Tibial nerve (tissue), 3 donors: ENCODE measurements around the gene ZBTB8OS.

Experiments
- POLR2A ChIP-seq, 2 donors: fragments of 450-650 bp; IDR thresholded peaks; one replicate each; pipeline ENCODE4 v1.6.1; 2017; ENCODE audit warnings: antibody characterized with exemption in 2 of 2, mild to moderate bottlenecking in 2 of 2, moderate library complexity in 2 of 2
- TF ChIP-seq, protein P1 (sequence below), 5 experiments: fragments of 200-600 bp in 3 of 5; fragments of 450-650 bp in 2 of 5; sonication (generic) in 3 of 5; IDR thresholded peaks; one replicate each; pipeline ENCODE4 v1.5.1; 2016 to 2019; ENCODE audit warnings: antibody characterized with exemption in 5 of 5, mild to moderate bottlenecking in 3 of 5, moderate library complexity in 2 of 5

DNA sequence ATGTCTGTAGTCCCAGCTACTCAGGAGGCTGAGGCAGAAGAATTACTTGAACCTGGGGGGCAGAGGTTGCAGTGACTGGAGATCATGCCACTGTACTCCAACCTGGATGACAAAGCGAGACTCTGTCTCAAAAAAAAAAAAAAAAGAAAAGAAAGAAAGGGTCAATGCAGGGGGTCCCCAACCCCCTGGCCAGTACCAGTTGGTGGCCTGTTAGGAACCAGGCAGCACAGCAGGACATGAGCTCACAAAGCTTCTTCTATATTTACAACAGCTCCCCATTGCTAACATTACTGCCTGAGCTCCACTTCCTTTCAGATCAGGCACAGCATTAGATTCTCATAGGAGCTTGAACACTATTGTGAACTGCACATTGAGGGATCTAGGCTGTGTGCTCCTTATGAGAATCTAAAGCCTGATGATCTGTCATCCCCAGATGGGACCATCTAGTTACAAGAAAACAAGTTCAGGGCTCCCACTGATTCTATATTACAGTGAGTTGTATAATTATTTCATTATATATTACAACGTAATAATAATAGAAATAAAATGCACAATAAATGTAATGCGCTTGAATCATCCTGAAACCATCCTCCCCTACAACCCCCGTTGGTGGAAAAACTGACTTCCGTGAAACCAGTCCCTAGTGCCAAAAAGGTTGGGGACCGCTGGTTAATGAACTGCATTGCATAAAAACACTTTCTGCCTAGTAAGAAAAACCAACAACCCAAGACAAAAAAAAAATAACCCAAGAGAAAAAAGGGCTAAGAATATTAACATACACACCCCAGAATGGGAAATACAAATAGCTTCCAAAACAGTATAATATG lies 2.8 kb downstream of the ZBTB8OS start:
- TF ChIP-seq, protein P1, sequence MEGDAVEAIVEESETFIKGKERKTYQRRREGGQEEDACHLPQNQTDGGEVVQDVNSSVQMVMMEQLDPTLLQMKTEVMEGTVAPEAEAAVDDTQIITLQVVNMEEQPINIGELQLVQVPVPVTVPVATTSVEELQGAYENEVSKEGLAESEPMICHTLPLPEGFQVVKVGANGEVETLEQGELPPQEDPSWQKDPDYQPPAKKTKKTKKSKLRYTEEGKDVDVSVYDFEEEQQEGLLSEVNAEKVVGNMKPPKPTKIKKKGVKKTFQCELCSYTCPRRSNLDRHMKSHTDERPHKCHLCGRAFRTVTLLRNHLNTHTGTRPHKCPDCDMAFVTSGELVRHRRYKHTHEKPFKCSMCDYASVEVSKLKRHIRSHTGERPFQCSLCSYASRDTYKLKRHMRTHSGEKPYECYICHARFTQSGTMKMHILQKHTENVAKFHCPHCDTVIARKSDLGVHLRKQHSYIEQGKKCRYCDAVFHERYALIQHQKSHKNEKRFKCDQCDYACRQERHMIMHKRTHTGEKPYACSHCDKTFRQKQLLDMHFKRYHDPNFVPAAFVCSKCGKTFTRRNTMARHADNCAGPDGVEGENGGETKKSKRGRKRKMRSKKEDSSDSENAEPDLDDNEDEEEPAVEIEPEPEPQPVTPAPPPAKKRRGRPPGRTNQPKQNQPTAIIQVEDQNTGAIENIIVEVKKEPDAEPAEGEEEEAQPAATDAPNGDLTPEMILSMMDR (IDR thresholded peaks at IDR 0.05): no peak
- TF ChIP-seq POLR2A (IDR thresholded peaks at IDR 0.05): no peak
